Calu3 (cell line): ENCODE results near the gene SCNN1B. TPM values are rescaled to one million over a fixed set of nuclear protein-coding genes. Genes with fewer than 3 reads are reported as not detected.

Experiments used
- BruUV-seq: library from RNA; stranded (reverse); fragments of 400-500 nt; replicated peaks from 2 replicates; lab custom pipeline; 2021; lab: Mats Ljungman, UMichigan
- CTCF ChIA-PET: fragments of 300-600 bp; sonication (Branson Sonifier 250); formaldehyde crosslinking; loops from one replicate; lab custom pipeline; 2022; ENCODE audit warnings: antibody characterized with exemption; lab: Charles Lee
- DNase-seq: peaks from one replicate; pipeline ENCODE4 v3.0.0; 2022
- H3K27ac Mint-ChIP-seq: one replicate; pipeline ENCODE4 v1.8.0; 2022; ENCODE audit warnings: mixed read lengths; ENCODE audit not compliant: unreplicated experiment
- H3K27me3 Mint-ChIP-seq: one replicate; pipeline ENCODE4 v1.8.0; 2022; ENCODE audit warnings: mixed read lengths; ENCODE audit not compliant: unreplicated experiment
- H3K36me3 Mint-ChIP-seq: one replicate; pipeline ENCODE4 v1.8.0; 2022; ENCODE audit warnings: mild to moderate bottlenecking, moderate library complexity, mixed read lengths; ENCODE audit not compliant: insufficient read depth, unreplicated experiment
- H3K4me1 Mint-ChIP-seq: one replicate; pipeline ENCODE4 v1.8.0; 2022; ENCODE audit warnings: mild to moderate bottlenecking, low read depth, mixed read lengths; ENCODE audit not compliant: unreplicated experiment
- H3K4me3 Mint-ChIP-seq: one replicate; pipeline ENCODE4 v1.8.0; 2022; ENCODE audit warnings: mild to moderate bottlenecking, low read depth, moderate library complexity, mixed read lengths; ENCODE audit not compliant: unreplicated experiment
- H3K9me3 Mint-ChIP-seq: one replicate; pipeline ENCODE4 v1.8.0; 2022; ENCODE audit warnings: low read depth, mixed read lengths; ENCODE audit not compliant: unreplicated experiment
- CTCF ChIP-seq: fragments of 200-600 bp; IDR thresholded peaks from one replicate; pipeline ENCODE4 v1.8.0; 2022; ENCODE audit warnings: antibody characterized with exemption; ENCODE audit not compliant: unreplicated experiment
- intact Hi-C: fragments of 100-400 bp; cut with micrococcal nuclease; formaldehyde crosslinking; loops from one replicate; pipeline ENCODE4 v1.10.0; 2022; ENCODE audit not compliant: unreplicated experiment
- total RNA-seq: library from RNA; stranded (reverse); gene quantifications from 2 replicates; pipeline ENCODE4 v1.2.3, GENCODE V29; 2022

SCNN1B gene
- total RNA-seq, 1 experiment from 2014 or later: not detected

GRCh38 chr16:23286131-23286532 lies 16.0 kb upstream of the SCNN1B start:
- H3K9me3 Mint-ChIP-seq: no peaks in the 10 kb centered on the region

GRCh38 chr16:23288209-23288608 lies 13.9 kb upstream of the SCNN1B start:
- intact Hi-C loops: no loop called here

More at GRCh38 chr16:23286131-23286532, 16.0 kb upstream of the SCNN1B start:
- Mint-ChIP-seq H3K27me3 (peaks cover 81% of the 10 kb centered on the region), H3K36me3 (no peaks in the 10 kb centered on the region), H3K4me3 (no peak overlapping the region), H3K4me1 (no peaks in the 10 kb centered on the region), H3K27ac (no peak overlapping the region)
- DNase-seq: no peak
- intact Hi-C loops: no loop called here
- no TSS peak for BruUV-seq
- no peak for TF ChIP-seq CTCF
- CTCF ChIA-PET: interaction anchor here (0.7 kb wide), 1 partner anchor 548 kb away, joined by 3 read pairs; no protein-coding TSS in a partner anchor

GRCh38 chr16:23288726-23289512 lies 13.2 kb upstream of the SCNN1B start:
- no peaks in the 10 kb centered on the region for H3K9me3 Mint-ChIP-seq
- intact Hi-C loops: no loop called here
- BruUV-seq: no TSS peak
- CTCF ChIA-PET: no interaction called here
- no peak overlapping the region for H3K4me3 Mint-ChIP-seq
- DNase-seq: no peak
- peaks cover 68% of the 10 kb centered on the region for H3K27me3 Mint-ChIP-seq
- H3K36me3 Mint-ChIP-seq: no peaks in the 10 kb centered on the region
- no peaks in the 10 kb centered on the region for H3K4me1 Mint-ChIP-seq
- no peak for TF ChIP-seq CTCF
- no peak overlapping the region for H3K27ac Mint-ChIP-seq

More at GRCh38 chr16:23288209-23288608, 13.9 kb upstream of the SCNN1B start:
- Mint-ChIP-seq H3K4me3 (no peak overlapping the region), H3K9me3 (no peaks in the 10 kb centered on the region), H3K27me3 (peaks cover 68% of the 10 kb centered on the region), H3K27ac (no peak overlapping the region), H3K36me3 (no peaks in the 10 kb centered on the region), H3K4me1 (no peaks in the 10 kb centered on the region)
- CTCF ChIA-PET: no interaction called here
- BruUV-seq: no TSS peak
- TF ChIP-seq CTCF: no peak
- DNase-seq: no peak

GRCh38 chr16:23290189-23291062 lies 11.7 kb upstream of the SCNN1B start:
- CTCF ChIA-PET: interaction anchor here (0.6 to 0.7 kb wide), 2 partner anchors 15 to 1191 kb away, joined by 3 to 7 read pairs; no protein-coding TSS in a partner anchor
- TF ChIP-seq CTCF: no peak
- Mint-ChIP-seq H3K27me3 (peaks cover 72% of the 10 kb centered on the region), H3K4me1 (peaks cover 8% of the 10 kb centered on the region), H3K9me3 (no peaks in the 10 kb centered on the region), H3K27ac (no peak overlapping the region), H3K4me3 (no peak overlapping the region), H3K36me3 (no peaks in the 10 kb centered on the region)
- intact Hi-C loops: no loop called here
- DNase-seq: no peak
- no TSS peak for BruUV-seq
